Measurements from ENCODE around the gene CORO2A. TPM values are rescaled to one million over a fixed set of nuclear protein-coding genes. Genes with fewer than 3 reads are reported as not detected.

CORO2A gene
- total RNA-seq, 6 donors from 2014 or later: 10.5 to 22.8 (median 17.9) TPM

DNA sequence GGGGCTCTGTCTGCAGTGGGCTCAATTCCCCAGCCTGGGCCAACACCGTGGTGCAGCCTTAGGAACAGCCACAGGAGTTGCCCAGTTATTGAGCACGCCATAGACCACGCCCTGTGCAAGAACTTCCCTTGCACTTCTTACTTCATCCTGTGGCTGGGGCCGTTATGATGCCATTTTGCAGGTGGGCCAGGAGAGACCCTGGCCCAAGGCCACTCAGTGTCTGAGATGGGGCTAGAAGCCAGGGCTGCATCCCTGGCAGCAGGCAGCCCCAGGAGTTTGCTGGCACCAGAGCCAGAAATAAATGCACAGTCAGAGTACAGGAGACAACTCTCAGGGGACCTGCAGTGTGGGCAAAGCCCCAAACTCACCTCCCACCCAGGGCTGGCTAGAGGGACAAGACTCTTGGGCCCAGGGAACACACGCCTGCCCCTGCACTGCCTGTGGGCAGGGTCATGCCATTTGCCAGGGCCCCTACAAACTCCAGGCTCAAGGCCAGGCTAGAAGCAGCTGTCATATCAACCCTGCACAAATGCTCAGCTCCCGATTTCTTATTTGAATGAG is 6.7 kb downstream of the CORO2A start:
- Histone ChIP-seq H3K36me3 (no peaks in the 10 kb centered on the region), H3K9me3 (no peaks in the 10 kb centered on the region), H3K27me3 (no peaks in the 10 kb centered on the region), H3K4me1 (peaks cover 0 to 7% (median 0%) of the 10 kb centered on the region in 4 donors), H3K27ac (peak overlapping the region in 1 of 4 donors; percentile 30), H3K4me3 (no peak overlapping the region)
- no peak for DNase-seq
- TF ChIP-seq POLR2A (IDR thresholded peaks at IDR 0.05): no peak
- no peak for TF ChIP-seq EP300 (IDR thresholded peaks at IDR 0.05)
- no peak for TF ChIP-seq POLR2AphosphoS5 (IDR thresholded peaks at IDR 0.05)
- TF ChIP-seq, protein P1, sequence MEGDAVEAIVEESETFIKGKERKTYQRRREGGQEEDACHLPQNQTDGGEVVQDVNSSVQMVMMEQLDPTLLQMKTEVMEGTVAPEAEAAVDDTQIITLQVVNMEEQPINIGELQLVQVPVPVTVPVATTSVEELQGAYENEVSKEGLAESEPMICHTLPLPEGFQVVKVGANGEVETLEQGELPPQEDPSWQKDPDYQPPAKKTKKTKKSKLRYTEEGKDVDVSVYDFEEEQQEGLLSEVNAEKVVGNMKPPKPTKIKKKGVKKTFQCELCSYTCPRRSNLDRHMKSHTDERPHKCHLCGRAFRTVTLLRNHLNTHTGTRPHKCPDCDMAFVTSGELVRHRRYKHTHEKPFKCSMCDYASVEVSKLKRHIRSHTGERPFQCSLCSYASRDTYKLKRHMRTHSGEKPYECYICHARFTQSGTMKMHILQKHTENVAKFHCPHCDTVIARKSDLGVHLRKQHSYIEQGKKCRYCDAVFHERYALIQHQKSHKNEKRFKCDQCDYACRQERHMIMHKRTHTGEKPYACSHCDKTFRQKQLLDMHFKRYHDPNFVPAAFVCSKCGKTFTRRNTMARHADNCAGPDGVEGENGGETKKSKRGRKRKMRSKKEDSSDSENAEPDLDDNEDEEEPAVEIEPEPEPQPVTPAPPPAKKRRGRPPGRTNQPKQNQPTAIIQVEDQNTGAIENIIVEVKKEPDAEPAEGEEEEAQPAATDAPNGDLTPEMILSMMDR (IDR thresholded peaks at IDR 0.05): no peak
- peak in 1 of 2 donors; percentile 47 for ATAC-seq (ENCODE audit: low FRiP score in 2 of 2)
- 51 to 67% methylated on average over 5 to 6 of the region's 6 CpGs for WGBS, 2 donors

DNA sequence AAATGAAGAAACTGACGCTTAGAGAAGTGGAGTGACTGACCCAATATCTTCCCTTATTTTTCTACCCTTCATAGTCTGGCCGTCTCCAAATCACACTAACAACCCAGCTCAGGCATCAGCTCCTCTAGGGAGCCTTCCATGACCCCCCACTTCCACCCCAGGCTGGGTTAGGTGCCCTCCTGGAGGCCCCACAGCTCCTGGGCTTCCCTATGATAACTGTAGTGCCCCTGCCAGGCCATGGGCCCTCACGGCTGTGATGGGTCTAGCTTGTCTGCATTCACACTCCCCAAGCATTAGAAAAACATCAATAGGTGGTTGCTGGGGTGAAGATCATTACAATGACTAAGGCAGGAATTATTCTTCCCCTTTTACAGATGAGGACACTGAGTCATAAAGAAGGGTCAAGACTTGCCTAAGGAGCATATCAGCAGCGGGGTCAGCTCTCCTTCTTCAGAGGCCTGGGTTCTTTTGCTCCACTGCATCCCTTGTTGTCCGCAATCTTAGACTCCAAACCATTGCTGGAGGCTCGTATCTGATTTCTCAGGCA is 7.3 kb downstream of the CORO2A start:
- no peak for DNase-seq

DNA sequence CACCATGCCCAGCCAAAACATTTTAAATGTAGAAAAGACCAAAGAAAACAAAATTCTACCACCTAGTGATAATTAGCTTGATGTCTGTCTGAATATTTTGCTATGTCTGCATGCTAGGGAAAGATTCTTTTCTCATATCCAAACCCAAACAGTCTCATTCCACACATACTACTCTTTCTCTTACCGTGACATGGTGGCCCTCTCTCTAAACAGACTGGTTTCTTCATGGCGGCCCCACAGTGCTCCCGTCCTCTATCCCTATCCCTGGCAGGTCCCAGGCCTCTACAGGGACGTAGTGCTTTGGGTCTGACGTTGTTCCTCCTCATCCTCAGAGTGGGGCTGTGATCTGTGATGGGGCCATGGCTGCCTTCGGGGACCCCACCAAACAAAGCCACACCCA is 8.1 kb downstream of the CORO2A start:
- H3K36me3 ChIP-seq: no peaks in the 10 kb centered on the region
- no peaks in the 10 kb centered on the region for H3K27me3 ChIP-seq
- H3K4me3 ChIP-seq: no peak overlapping the region
- WGBS, 2 donors: 73 to 87% methylated on average over 5 to 6 of the region's 6 CpGs
- no peak for TF ChIP-seq POLR2A (IDR thresholded peaks at IDR 0.05)
- TF ChIP-seq POLR2AphosphoS5 (IDR thresholded peaks at IDR 0.05): no peak
- no peak for TF ChIP-seq EP300 (IDR thresholded peaks at IDR 0.05)
- DNase-seq (no peak), ATAC-seq (ENCODE audit: low FRiP score in 2 of 2) (no peak)
- no peaks in the 10 kb centered on the region for H3K9me3 ChIP-seq
- peaks cover 0 to 6% (median 0%) of the 10 kb centered on the region in 4 donors for H3K4me1 ChIP-seq
- H3K27ac ChIP-seq: no peak overlapping the region

More for the DNA sequence above, 7.3 kb downstream of the CORO2A start:
- no peak for ATAC-seq (ENCODE audit: low FRiP score in 2 of 2)
- TF ChIP-seq POLR2AphosphoS5 (IDR thresholded peaks at IDR 0.05): no peak
- TF ChIP-seq, protein P1 (IDR thresholded peaks at IDR 0.05): no peak
- TF ChIP-seq POLR2A (IDR thresholded peaks at IDR 0.05): no peak
- no peak for TF ChIP-seq EP300 (IDR thresholded peaks at IDR 0.05)
- no peaks in the 10 kb centered on the region for H3K27me3 ChIP-seq
- WGBS, 2 donors: 85 to 86% methylated on average over 6 of the region's 6 CpGs
- peaks cover 0 to 1% (median 0%) of the 10 kb centered on the region in 4 donors for H3K4me1 ChIP-seq
- H3K36me3 ChIP-seq: no peaks in the 10 kb centered on the region
- peak overlapping the region in 2 of 4 donors; percentile 27 to 30 for H3K27ac ChIP-seq
- H3K9me3 ChIP-seq: no peaks in the 10 kb centered on the region
- H3K4me3 ChIP-seq: no peak overlapping the region

DNA sequence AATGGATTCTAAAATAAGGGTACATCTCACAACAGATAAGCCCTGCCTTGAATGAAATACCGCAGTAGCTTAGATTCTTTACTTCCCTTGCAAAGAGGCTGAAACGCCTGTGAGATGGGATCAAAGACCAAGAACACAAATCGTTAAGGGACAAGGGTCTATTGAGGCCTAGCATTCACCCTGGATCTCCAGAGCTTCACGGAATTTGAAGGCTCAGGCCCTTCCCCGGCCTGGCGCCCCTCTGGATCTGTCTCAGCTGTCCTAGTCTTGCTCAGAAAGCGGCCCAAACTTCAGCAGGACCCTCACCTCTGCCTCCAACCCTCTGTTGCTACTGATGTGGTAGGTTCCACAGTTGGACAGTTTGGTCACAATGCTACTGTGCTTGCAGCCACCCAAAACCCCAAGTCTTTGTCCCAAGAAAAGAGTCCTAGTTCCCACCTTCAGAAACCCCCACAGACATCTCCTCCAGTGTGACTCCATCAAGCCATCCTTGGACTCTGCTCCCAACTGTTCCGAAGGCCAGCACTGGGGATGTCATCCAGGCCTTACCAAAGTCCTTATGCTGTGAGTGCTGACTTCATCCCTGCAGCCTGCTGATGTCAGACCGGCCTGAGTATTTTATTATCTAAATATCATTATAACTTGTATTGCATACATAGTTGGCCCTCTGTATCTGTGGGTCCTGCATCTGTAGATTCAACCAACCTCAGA is 9.4 kb downstream of the CORO2A start:
- no peak overlapping the region for H3K27ac ChIP-seq
- 85 to 89% methylated on average over 9 of the region's 9 CpGs for WGBS, 2 donors
- H3K27me3 ChIP-seq: no peaks in the 10 kb centered on the region

More for the DNA sequence above, 9.4 kb downstream of the CORO2A start:
- no peak for DNase-seq
- peaks cover 0 to 6% (median 0%) of the 10 kb centered on the region in 4 donors for H3K4me1 ChIP-seq
- ATAC-seq (ENCODE audit: low FRiP score in 2 of 2): no peak
- no peaks in the 10 kb centered on the region for H3K36me3 ChIP-seq
- TF ChIP-seq, protein P1 (IDR thresholded peaks at IDR 0.05): no peak
- TF ChIP-seq EP300 (IDR thresholded peaks at IDR 0.05) (no peak), POLR2A (IDR thresholded peaks at IDR 0.05) (no peak), POLR2AphosphoS5 (IDR thresholded peaks at IDR 0.05) (no peak)
- no peaks in the 10 kb centered on the region for H3K9me3 ChIP-seq
- no peak overlapping the region for H3K4me3 ChIP-seq
